Endothelial cell of umbilical vein (primary cell): ENCODE results near the gene UBE2M. TPM values are rescaled to one million over a fixed set of nuclear protein-coding genes. Genes with fewer than 3 reads are reported as not detected.
A peak's percentile ranks its signal among the peaks of the same experiment; 100 is the strongest.

Experiments used
- BruUV-seq: library from RNA; stranded (reverse); fragments of 400-500 nt; replicated peaks from 2 replicates; lab custom pipeline; 2021; lab: Mats Ljungman, UMichigan
- CTCF ChIA-PET: fragments of 300-600, 350-600 bp; sonication (Branson Sonifier 250); formaldehyde crosslinking; loops from one replicate; lab custom pipeline; 2021; ENCODE audit warnings: antibody characterized with exemption, inconsistent platforms; lab: Charles Lee
- POLR2A ChIA-PET: fragments of 300-600, 350-600 bp; sonication (Branson Sonifier 250); formaldehyde crosslinking; loops from one replicate; lab custom pipeline; 2021; ENCODE audit warnings: antibody characterized with exemption, inconsistent platforms; lab: Charles Lee
- DNase-seq: peaks from one replicate; pipeline ENCODE4 v3.0.0-alpha.2; 2011; ENCODE audit warnings: low read depth, low spot score
- FAIRE-seq: peaks from 2 replicates; lab custom pipeline; 2011; peaks lifted over from hg19 to GRCh38; lab: Jason Lieb, UNC
- H2AFZ ChIP-seq: 2 replicates; pipeline ENCODE4 v1.6.0; 2012; ENCODE audit warnings: low read depth, low read length, control low read depth, inconsistent platforms
- H3K27ac ChIP-seq: 2 replicates; pipeline ENCODE4 v1.5.1; 2011; ENCODE audit warnings: low read depth, mild to moderate bottlenecking, control low read depth, low read length, moderate library complexity; ENCODE audit not compliant: insufficient read depth
- H3K27me3 ChIP-seq, 2 experiments: 2 replicates each; pipeline versions ENCODE4 v1.6.0 to v1.6.1; 2011; ENCODE audit warnings: low read length in 2 of 2, mixed read lengths in 1 of 2; ENCODE audit not compliant: control insufficient read depth in 2 of 2, insufficient read depth in 2 of 2
- H3K36me3 ChIP-seq, 2 experiments: 2 replicates in 1 of 2; 3 replicates in 1 of 2; pipeline ENCODE4 v1.5.1; 2011; ENCODE audit warnings: low read length in 2 of 2, mild to moderate bottlenecking in 1 of 2, moderate library complexity in 1 of 2; ENCODE audit not compliant: control insufficient read depth in 2 of 2, insufficient read depth in 2 of 2; ENCODE audit errors: extremely low read depth in 1 of 2
- H3K4me1 ChIP-seq: 3 replicates; pipeline ENCODE4 v1.5.1; 2011; ENCODE audit warnings: mild to moderate bottlenecking, low read length; ENCODE audit not compliant: control insufficient read depth, insufficient read depth; ENCODE audit errors: extremely low read depth
- H3K4me2 ChIP-seq: 2 replicates; pipeline ENCODE4 v1.6.1; 2011; ENCODE audit warnings: low read length, control low read depth, mixed read lengths; ENCODE audit not compliant: insufficient read depth
- H3K4me3 ChIP-seq, 3 experiments: fragments of 200-600 bp in 1 of 3; sonication (generic), shearing (Covaris generic) in 1 of 3; replicated peaks in 1 of 3; 2 replicates each; pipeline ENCODE4 v1.5.1; 2011 to 2016; ENCODE audit warnings: control low read depth in 3 of 3, low read length in 3 of 3, mild to moderate bottlenecking in 2 of 3, inconsistent platforms in 1 of 3, low read depth in 1 of 3, moderate library complexity in 1 of 3; ENCODE audit not compliant: insufficient read depth in 1 of 3
- H3K79me2 ChIP-seq: 2 replicates; pipeline ENCODE4 v1.6.0; 2012; ENCODE audit warnings: low read length, inconsistent platforms; ENCODE audit not compliant: control insufficient read depth, insufficient read depth
- H3K9ac ChIP-seq: replicated peaks from 2 replicates; pipeline ENCODE3; 2011; ENCODE audit warnings: low read length, control low read depth; ENCODE audit not compliant: insufficient read depth; ENCODE audit errors: extremely low read depth
- H3K9me1 ChIP-seq: replicated peaks from 3 replicates; pipeline ENCODE4 v1.6.0; 2011; ENCODE audit warnings: mild to moderate bottlenecking, low read length; ENCODE audit not compliant: control insufficient read depth, insufficient read depth; ENCODE audit errors: extremely low read depth
- H3K9me3 ChIP-seq: replicated peaks from 2 replicates; pipeline ENCODE4 v1.5.1; 2012; ENCODE audit warnings: low read length, inconsistent platforms; ENCODE audit not compliant: control insufficient read depth, insufficient read depth
- H4K20me1 ChIP-seq: replicated peaks from 2 replicates; pipeline ENCODE3; 2011; ENCODE audit warnings: mild to moderate bottlenecking, low read length; ENCODE audit not compliant: control insufficient read depth, insufficient read depth; ENCODE audit errors: extremely low read depth
- EZH2 ChIP-seq: IDR thresholded peaks from 2 replicates; pipeline ENCODE4 v1.6.1; 2012; ENCODE audit warnings: borderline replicate concordance, low read depth, mild to moderate bottlenecking, moderate library complexity, low read length, inconsistent platforms; ENCODE audit not compliant: severe bottlenecking
- GATA2 ChIP-seq: IDR thresholded peaks from 2 replicates; pipeline ENCODE4 v1.7.0; 2011; ENCODE audit warnings: low read depth, mild to moderate bottlenecking, moderate library complexity, mixed read lengths, low read length; ENCODE audit not compliant: insufficient read length, insufficient read depth
- JUN ChIP-seq: IDR thresholded peaks from 2 replicates; pipeline ENCODE4 v1.6.1; 2011; ENCODE audit warnings: borderline replicate concordance, low read depth; ENCODE audit not compliant: insufficient read length, insufficient read depth
- MYC ChIP-seq: IDR thresholded peaks from one replicate; pipeline ENCODE4 v1.6.1; 2011; ENCODE audit warnings: mild to moderate bottlenecking, low read depth, low read length
- POLR2AphosphoS5 ChIP-seq: IDR thresholded peaks from 2 replicates; pipeline ENCODE4 v1.6.1; 2012; ENCODE audit warnings: low read depth, mild to moderate bottlenecking, control low read depth, low read length, moderate library complexity; ENCODE audit not compliant: insufficient read depth
- dilution Hi-C: fragments of 300-500 bp; cut with MboI; formaldehyde crosslinking; loops from one replicate; pipeline ENCODE4 v1.15.0; 2019; ENCODE audit warnings: low sequenced_read_pairs; ENCODE audit not compliant: extremely low pct_ligation_motif_present
- intact Hi-C: fragments of 100-400 bp; cut with micrococcal nuclease; formaldehyde crosslinking; loops from one replicate; pipeline ENCODE4 v1.10.0; 2022
- polyA plus RNA-seq, 4 experiments: library from polyadenylated mRNA; depleted of rRNA in 3 of 4; stranded (reverse) in 3 of 4; unstranded in 1 of 4; fragments of >200 nt; gene quantifications; 2 replicates each; pipeline versions ENCODE4 v1.2.1 to v1.2.3, GENCODE V29; 2011 to 2012; ENCODE audit warnings: missing spikeins in 1 of 4
- total RNA-seq: library from RNA; stranded (reverse); gene quantifications from 2 replicates; pipeline ENCODE4 v1.2.3, GENCODE V29; 2021

UBE2M gene
- total and polyA plus RNA-seq, 2 donors (not counting 3 experiments of a cell fraction or from before 2014, with no cell fraction given) = 87.8 to 102 TPM

DNA sequence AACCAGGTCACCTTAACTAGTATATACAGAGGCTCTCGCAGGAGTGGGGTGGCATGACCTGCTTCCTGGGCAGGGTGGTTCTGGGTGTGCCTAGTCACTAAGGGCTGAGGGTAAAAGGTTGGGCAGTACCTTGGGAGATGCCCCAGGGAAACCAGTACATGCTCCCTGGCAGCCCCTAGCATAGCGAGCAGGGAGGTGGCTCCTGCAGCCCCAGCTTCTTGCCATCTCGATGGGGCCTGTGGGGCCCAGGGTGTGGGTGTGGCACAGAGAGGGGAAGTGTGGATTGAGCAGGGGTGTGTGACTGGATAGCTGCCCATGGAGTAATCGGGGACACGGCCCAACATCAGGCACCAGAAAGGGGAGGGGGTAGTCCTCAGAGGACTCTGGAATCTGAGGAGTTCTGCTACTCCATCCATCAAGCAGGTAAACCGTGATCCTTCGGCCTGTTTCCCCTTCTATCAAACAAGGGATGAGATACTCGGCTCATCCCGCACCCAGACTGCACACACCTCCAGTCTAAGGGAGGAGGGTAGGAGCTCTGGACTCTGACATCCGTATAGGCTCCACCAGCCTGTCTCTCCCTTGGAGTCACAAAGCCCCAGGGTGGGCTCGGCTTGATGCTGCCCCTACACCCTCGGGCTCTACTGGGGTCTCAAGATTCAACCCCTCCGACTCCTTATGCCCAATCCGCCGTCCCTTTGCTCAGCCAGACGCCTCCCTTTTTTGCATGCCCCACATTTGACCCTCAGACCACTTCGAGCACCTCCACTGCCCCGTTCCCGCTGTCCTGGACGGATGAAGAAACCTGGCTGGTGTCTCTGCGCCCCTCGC lies 39.9 kb downstream of the UBE2M start:
- no peak for FAIRE-seq

DNA sequence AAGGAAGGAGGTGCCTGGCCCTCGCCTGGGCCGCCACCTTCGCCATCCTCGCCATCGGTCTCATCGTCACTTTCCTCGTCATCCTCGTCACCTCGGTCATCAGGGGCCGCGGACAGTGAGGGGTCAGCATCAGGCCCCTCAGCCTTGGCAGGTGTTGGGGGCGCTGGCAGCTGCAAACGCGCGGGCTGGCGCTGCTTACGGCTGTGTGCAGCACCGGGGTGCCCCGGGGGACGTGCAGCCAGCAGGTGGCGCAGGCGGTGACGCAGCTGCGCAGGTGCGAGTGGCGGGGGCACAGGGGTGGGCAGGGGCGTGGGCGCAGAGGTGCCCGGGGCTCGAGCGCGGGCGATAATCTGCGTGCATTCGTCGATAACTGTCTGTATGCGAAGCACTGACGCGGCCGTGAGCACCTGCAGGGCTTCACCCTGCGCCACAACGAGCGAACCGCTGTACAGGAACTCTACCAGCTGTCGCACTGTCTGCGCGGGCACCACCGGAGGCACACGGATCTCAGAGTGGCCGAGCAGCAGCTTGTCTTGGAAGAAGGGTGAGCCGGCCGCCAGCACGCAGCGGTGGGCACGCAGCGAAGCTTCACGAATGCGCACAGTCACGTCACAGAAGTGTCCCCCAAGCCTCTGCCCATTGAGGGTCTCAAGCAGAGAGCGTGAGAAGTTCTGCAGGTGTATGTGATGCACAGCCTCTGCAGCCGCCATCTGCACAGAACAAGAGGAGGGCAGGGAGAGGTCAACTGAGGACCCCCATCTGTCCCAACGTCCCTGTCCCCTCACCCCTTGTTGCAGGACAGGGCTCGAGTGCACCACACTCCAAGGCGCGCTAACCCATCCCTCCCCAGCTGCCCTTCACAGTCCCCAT lies 41.2 kb downstream of the UBE2M start:
- ChIA-PET POLR2A (no interaction called here), CTCF (interaction anchor here (1.0 to 4.6 kb wide), 2 partner anchors 27 to 61 kb away, joined by 3 to 111 read pairs; partner anchors contain the start of gene TRIM28)
- Histone ChIP-seq H3K27ac (no peak overlapping the region), H2AFZ (no peak overlapping the region), H3K9me1 (no peaks in the 10 kb centered on the region), H3K79me2 (peaks cover 36% of the 10 kb centered on the region), H3K36me3 (peaks cover 0 to 11% of the 10 kb centered on the region in 2 experiments), H3K9ac (no peak overlapping the region), H3K4me3 (no peak overlapping the region), H4K20me1 (no peaks in the 10 kb centered on the region), H3K4me1 (peaks cover 23% of the 10 kb centered on the region), H3K27me3 (no peaks in the 10 kb centered on the region), H3K9me3 (no peaks in the 10 kb centered on the region), H3K4me2 (no peak overlapping the region)
- intact Hi-C loops (no loop called here), dilution Hi-C loops (no loop called here)
- no TSS peak for BruUV-seq
- no peak for DNase-seq
- TF ChIP-seq POLR2AphosphoS5 (peak; percentile 13), GATA2 (no peak)
- no peak for FAIRE-seq

More for the DNA sequence above, 39.9 kb downstream of the UBE2M start:
- H4K20me1 ChIP-seq = no peaks in the 10 kb centered on the region
- H3K4me3 ChIP-seq = peak overlapping the region; percentile 67 to 83 (median 73)
- H3K4me1 ChIP-seq = peaks cover 23% of the 10 kb centered on the region
- CTCF ChIA-PET = interaction anchor here (0.7 to 4.6 kb wide), 20 partner anchors 10 to 136 kb away, joined by 3 to 111 read pairs (median 6); partner anchors contain the start of genes CHMP2A, MZF1, TRIM28 and UBE2M
- peaks cover 0 to 11% of the 10 kb centered on the region in 2 experiments for H3K36me3 ChIP-seq
- H3K9me1 ChIP-seq = no peaks in the 10 kb centered on the region
- no peak for DNase-seq
- peak overlapping the region; percentile 69 for H3K27ac ChIP-seq
- H2AFZ ChIP-seq = no peak overlapping the region
- no peak for TF ChIP-seq EZH2
- no peak for TF ChIP-seq MYC
- TF ChIP-seq JUN = no peak
- H3K9me3 ChIP-seq = no peaks in the 10 kb centered on the region
- dilution Hi-C loops = no loop called here
- POLR2A ChIA-PET = interaction anchor here (2.6 to 3.4 kb wide), 2 partner anchors 25 to 57 kb away, joined by 17 to 20 read pairs; partner anchors contain the start of gene TRIM28
- intact Hi-C loops = loop anchor here (1.0 to 2.0 kb wide), 9 partner anchors 19 to 299 kb away; partner anchors contain the start of genes CHMP2A, TRIM28 and ZNF544
- H3K4me2 ChIP-seq = peak overlapping the region; percentile 22
- TSS peak; percentile 17 for BruUV-seq
- no peaks in the 10 kb centered on the region for H3K27me3 ChIP-seq
- peak overlapping the region; percentile 91 for H3K9ac ChIP-seq
- H3K79me2 ChIP-seq = peaks cover 36% of the 10 kb centered on the region
